PFSK-1 (cell line): ENCODE measurements around the gene HTT.

Experiments
- POLR2AphosphoS5 ChIP-seq: IDR thresholded peaks from 2 replicates; pipeline ENCODE4 v1.6.1; 2012; ENCODE audit warnings: low read depth, mild to moderate bottlenecking, control low read depth, low read length, moderate library complexity
- REST ChIP-seq, 2 experiments: IDR thresholded peaks; 2 replicates each; pipeline versions ENCODE4 v1.6.1 to v1.8.0; 2011 to 2012; ENCODE audit warnings: low read depth in 2 of 2, low read length in 2 of 2, control low read depth in 1 of 2, inconsistent platforms in 1 of 2, mild to moderate bottlenecking in 1 of 2, moderate library complexity in 1 of 2; ENCODE audit not compliant: insufficient read depth in 1 of 2
- SIN3A ChIP-seq: IDR thresholded peaks from 2 replicates; pipeline ENCODE4 v1.6.1; 2012; ENCODE audit warnings: mild to moderate bottlenecking, low read length, moderate library complexity, borderline replicate concordance; ENCODE audit not compliant: insufficient read depth
- TAF1 ChIP-seq: IDR thresholded peaks from 2 replicates; pipeline ENCODE4 v1.6.1; 2012; ENCODE audit warnings: low read length, control low read depth, borderline replicate concordance; ENCODE audit not compliant: insufficient read depth

DNA sequence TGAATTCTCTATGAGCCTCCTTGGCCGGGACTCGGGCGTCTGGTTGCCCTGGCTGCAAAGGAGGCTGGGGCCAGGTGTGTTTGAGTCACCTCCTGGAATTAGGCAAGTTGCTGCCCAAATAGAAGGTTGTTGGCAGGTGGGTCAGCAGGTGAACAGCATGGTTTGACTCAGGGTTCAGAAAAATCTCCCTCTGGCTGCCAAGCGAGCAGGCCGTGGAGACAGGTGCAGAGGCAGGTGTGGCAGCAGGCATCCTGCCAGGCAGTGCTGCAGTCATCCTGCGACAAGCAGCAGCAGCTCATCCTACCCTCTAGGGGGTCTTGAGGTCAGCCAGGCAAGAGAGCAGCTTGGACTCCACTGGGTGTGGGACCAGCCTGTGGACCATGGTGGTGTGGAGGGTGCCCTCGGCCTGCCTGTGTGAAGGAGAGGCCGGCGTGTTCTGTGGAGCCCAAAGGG, 182.6 kb downstream of the HTT start:
- TF ChIP-seq REST (IDR thresholded peaks at IDR 0.05; ENCODE audit: insufficient read depth in 1 of 2, low read depth in 2 of 2, low read length in 2 of 2) (no peak), POLR2AphosphoS5 (no peak), TAF1 (no peak), SIN3A (no peak)
